NCI-H460 (cell line): ENCODE results near the gene GDF10. TPM values are rescaled to one million over a fixed set of nuclear protein-coding genes. Genes with fewer than 3 reads are reported as not detected.

Experiments used
- DNase-seq: peaks from one replicate; pipeline ENCODE4 v3.0.0-alpha.2; 2016; ENCODE audit warnings: low read depth; ENCODE audit errors: extremely low read depth
- total RNA-seq: library from RNA; depleted of rRNA; stranded (reverse); fragments of >200 nt; shearing (Covaris generic); gene quantifications from 2 replicates; pipeline ENCODE4 v1.2.3, GENCODE V29; 2014

Gene GDF10
- total RNA-seq, 1 experiment from 2014 or later, result not detected

DNA sequence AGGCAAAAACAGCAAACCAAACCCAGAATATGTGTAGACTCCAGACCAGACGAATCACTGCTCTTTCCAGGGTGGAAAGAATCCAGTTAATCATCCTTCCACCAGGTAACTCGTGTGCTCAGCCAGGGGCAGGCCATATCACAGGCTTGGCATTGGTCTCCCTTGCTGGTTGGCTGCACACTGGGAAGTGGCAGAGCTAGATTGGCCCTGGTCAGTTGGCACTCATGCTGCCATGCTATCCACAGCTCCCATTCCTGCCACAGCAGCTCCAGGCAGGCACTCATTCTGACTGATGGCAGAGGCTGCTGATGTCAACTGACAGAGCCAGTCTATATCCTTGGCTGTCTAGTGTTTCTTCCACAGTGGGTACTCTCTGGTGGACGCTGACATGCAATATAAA lies 9.7 kb upstream of the GDF10 start:
- DNase-seq, result no peak

- no peak for DNase-seq
Observed at GRCh38 chr10:47291682-47292081, 8.3 kb upstream of the GDF10 start.

- no peak for DNase-seq
Observed at GRCh38 chr10:47294057-47294456, 5.9 kb upstream of the GDF10 start.

DNA sequence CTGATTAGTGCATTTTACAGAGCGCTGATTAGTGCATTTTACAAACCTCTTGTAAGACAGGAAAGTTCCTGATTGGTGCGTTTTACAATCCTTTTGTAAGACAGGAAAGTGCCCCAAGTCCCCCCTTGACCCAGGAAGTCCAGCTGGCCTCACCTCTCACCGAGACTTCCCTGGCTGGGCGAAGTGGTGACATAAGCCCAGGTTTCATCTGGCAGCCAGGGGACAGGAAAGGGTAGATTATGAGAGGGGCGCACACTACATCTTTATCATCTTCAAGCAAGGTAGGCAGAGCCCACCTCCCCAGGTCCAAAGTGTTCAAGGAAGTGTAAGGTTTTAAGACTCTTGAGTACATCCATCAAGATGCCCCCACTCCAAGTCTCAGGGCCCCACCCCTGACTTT lies 5.5 kb upstream of the GDF10 start:
- no peak for DNase-seq

- DNase-seq, result no peak
Observed at GRCh38 chr10:47295411-47295810, 4.6 kb upstream of the GDF10 start.

DNA sequence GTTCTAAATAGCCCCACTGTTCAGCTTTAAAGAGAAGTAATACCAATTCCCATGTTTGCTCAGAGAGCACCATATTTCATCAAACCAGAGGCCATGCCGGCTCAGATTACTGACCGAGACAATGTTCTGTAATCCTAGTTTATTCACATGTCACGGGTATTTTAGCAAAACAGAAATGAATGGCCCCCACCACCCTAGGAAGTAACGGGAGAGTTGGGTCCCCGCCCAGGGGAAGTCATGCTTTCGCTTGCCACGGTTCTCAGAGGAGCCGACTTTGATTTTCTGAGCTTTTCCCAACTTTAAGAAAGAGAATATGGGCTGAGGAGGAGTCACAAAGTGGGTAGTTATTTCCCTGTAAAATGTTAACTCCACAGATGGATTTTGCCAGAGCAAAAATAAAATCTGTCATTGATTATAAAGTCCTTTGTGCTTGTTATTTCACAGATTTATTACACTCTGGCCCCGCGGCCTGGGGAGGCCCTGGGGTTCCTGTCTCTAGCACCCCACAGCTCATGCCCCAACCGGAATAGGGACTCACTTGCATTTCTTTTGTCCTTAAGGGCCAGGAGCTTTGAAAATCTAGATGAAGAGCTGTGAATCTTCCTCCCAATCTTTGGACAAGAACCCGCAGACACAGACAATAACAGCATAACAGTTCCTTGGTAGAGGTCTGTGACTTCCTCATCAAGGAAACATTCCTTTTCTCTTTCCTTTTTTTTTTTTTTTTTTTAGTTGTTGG lies 3.7 kb upstream of the GDF10 start:
- DNase-seq, result no peak

DNA sequence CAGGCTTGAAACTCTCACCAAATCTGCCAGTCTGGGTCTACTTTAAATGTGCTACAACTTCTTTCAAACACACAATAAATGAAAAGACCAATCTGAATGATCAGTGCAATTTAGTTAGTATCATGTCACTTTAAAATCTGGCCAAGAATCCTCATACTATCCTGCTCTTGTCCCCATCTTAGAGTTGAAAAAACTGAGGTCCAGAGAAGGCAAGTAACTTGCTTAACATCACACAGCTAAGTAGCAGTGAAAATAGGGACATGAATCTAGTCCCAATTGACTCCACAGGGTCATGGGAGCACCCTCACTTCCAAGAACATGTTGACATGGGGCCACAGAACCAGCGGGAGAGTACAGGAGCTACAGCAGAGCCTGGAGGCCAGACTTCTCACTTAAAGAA lies 3.1 kb upstream of the GDF10 start:
- DNase-seq, result no peak

- DNase-seq, result no peak
Observed at GRCh38 chr10:47297866-47298540, 2.0 kb upstream of the GDF10 start.

DNA sequence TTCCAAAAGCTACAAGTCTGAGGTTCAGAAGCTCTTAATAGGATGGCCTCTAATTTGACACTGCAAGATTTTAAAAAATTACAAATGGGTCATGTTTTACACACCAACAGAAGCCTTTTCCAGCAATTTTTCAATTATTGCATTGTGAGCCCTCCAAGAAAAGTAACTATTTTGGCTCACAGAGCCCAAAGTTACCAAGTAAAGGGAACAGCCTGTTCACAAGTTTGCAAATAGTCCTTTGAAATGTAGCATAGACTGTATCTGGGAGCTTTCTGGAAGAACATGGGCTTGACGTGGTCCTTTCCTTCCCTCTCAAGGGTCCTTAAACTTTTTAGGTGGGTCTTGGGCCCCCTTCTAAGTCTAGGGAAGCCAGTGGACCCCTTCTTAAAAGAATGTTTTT lies 1.3 kb upstream of the GDF10 start:
- no peak for DNase-seq

DNA sequence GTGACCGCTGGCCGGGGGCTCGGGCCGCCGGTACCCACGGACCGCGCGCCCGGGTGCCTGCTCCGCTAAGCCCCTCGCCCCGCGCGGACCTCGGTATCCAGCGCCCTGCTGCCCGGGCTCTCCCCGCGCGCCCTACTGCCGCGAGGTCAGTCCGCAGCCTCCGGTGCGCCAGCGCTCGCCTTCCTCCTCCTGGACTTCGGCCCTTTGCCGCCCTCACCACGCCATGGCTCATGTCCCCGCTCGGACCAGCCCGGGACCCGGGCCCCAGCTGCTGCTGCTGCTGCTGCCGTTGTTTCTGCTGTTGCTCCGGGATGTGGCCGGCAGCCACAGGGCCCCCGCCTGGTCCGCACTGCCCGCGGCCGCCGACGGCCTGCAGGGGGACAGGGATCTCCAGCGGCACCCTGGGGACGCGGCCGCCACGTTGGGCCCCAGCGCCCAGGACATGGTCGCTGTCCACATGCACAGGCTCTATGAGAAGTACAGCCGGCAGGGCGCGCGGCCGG lies 483 bp downstream of the GDF10 start:
- DNase-seq, result no peak

DNA sequence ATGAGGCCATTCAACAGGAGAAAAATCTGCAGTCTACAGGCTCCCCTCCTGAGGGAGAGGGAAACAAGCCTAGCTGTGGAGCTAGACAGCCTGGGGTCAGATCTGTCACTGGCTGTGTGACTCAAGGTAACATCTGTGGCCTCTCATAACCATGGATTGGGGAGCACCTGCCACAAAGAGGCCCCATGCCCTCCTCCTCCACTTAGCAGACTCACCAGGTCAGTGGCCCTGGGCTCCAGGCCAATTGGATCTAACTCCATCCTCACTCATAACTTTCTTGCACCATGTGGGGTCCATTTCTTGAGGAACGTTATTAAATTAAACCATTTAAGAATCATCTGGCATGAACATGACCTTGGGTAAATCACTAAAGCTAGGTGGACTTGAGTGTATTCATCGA lies 1.8 kb downstream of the GDF10 start:
- no peak for DNase-seq

GRCh38 chr10:47303105-47303504 lies 3.1 kb downstream of the GDF10 start:
- DNase-seq, result no peak

DNA sequence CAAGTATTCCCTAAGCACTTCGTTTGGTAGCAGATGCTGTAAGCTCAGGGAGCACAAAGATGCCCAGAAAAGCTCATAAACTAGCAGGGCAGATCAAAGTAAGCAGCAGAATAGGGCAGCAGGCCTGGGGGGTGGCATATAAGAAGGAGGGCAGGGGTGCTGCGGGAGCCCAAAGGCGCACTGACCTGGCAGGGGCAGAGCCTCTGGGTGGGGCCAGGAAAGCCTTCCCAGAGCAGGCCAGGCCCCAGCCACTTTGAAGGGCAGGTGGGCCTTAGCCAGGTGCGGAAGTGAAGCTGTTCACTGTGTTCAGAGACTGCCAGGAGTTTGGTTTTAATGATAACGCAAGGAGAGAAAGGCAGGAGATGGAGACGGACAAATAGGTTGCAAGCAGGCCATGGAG lies 3.9 kb downstream of the GDF10 start:
- DNase-seq, result no peak

DNA sequence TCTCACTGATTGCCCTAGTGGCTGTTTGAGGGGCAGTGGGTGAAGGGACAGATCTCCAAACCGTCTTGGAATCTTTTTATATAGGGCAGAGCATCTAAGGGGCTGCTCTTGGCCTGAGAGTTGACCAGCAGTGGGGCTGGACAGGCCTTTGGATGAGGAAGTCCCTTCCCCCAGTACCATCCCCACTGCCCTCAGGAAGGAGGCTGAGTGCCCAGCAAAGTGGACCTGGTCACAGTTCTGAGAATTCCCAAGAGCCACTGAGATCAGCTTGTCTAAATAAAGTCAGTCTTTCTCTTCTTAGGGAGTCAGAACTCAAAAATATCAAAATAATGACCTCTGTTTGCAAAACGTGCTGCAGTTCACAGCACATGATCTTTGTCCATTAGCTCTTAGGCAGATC lies 5.6 kb downstream of the GDF10 start:
- DNase-seq, result no peak

- DNase-seq, result no peak
Observed at GRCh38 chr10:47306387-47307210, 6.6 kb downstream of the GDF10 start.

DNA sequence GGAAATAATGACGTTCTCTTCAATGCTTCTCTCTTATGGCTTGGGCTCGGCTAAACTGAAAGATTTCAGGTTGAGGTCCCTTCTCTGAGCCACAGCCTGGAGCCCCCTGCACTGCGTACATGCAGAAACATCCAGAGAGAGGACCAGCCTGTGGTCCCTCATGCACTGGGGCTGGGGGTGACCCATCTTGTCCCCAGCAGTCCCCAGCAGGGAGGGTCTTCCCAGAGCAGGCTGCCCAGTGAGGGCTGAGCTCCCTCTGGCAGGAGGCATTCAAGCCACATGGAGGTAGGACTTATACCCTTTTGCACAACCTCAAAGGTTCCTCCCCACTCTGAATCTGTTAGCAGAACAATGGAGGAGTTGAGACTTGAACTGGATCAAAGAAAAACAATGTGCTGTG lies 7.4 kb downstream of the GDF10 start:
- no peak for DNase-seq

DNA sequence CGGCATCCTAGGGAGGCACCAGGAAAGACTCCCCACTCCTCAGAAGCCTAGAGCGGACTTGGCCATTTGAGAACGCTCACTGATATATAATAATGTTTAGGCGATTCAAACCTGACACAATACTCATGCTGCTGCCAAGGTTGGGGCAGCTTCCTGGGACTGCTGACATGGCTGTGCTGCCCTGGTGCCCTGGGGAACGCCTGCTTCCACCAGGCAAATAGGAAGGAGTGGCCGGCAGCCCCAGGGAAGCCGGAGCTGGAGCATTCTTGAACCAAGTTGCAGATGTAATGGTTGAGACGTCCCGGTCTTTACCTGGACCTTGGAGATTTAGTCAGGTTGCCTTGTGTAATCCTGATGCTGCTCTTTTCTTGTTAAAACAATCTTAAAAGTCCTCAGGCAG lies 8.8 kb downstream of the GDF10 start:
- no peak for DNase-seq

DNA sequence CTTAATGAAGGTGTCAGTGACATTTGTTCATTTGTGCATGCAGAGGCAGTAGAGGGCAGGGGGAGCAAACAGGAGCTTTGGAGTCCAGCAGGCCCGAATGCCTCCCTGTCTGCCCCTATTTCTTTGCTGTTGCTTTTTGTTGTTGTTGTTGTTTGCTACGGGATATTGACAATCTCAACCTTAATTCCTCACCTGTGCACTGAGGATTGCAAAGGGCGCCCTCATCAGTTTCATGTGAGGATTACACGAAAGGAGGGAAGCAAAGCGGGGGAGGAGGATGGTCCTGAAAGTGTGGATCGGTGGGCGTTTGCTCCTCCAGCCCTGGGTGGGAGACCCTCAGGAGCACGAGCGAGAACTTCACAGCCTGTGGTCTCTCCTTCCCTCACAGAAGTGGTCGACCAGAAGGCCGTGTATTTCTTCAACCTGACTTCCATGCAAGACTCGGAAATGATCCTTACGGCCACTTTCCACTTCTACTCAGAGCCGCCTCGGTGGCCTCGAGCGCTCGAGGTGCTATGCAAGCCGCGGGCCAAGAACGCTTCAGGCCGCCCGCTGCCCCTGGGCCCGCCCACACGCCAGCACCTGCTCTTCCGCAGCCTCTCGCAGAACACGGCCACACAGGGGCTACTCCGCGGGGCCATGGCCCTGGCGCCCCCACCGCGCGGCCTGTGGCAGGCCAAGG lies 9.6 kb downstream of the GDF10 start:
- DNase-seq, result no peak

- no peak for DNase-seq
Observed at GRCh38 chr10:47310090-47310505, 10.1 kb downstream of the GDF10 start.

GRCh38 chr10:47311193-47311931 lies 11.4 kb downstream of the GDF10 start:
- DNase-seq, result no peak
